Measurements from ENCODE around the gene VARS2.

DNA sequence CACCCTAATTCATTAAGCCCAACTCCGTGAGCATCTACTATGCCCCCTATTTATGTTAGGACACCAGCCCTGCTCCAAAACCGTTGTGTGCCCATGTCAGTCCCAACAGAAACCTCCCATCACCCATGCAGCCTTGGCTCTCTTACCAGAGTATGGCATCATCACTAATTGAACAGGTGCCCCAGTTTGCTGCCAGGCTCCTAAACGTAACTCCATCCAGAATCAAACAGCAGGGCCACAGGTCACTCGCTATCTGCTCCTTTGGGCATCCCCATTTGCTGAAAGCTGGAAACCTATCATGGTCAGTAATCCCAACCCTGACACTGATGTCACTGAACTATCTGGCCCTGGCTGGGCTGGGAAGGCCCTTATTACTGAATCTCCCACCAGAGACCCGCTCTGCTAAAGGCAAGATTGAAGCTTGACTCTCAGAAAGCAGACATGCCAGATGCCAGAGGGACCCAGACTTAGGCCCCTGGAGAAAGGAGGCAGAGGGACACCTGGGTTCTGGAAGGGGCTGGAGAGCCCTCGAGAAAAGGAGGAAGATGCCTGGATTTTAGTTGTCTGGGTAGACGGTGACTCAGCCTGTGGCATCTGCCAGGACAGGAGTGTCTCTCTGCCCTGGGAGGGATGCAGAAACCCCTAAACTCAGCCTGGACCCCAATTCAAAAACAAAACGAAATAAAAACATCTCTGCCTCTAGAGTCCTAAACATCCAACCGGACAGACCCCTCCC is 40.8 kb downstream of the VARS2 start:
- no peak for TF ChIP-seq FOSL1 (IDR thresholded peaks at IDR 0.05; ENCODE audit: low read depth)
- TF ChIP-seq, protein P1, sequence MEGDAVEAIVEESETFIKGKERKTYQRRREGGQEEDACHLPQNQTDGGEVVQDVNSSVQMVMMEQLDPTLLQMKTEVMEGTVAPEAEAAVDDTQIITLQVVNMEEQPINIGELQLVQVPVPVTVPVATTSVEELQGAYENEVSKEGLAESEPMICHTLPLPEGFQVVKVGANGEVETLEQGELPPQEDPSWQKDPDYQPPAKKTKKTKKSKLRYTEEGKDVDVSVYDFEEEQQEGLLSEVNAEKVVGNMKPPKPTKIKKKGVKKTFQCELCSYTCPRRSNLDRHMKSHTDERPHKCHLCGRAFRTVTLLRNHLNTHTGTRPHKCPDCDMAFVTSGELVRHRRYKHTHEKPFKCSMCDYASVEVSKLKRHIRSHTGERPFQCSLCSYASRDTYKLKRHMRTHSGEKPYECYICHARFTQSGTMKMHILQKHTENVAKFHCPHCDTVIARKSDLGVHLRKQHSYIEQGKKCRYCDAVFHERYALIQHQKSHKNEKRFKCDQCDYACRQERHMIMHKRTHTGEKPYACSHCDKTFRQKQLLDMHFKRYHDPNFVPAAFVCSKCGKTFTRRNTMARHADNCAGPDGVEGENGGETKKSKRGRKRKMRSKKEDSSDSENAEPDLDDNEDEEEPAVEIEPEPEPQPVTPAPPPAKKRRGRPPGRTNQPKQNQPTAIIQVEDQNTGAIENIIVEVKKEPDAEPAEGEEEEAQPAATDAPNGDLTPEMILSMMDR (IDR thresholded peaks at IDR 0.05 in 2 of 3, conservative IDR thresholded peaks at IDR 0.05 in 1 of 3; ENCODE audit: borderline replicate concordance in 1 of 3, insufficient read depth in 1 of 3, low read depth in 2 of 3, low read length in 2 of 3): no peak
- no peak for TF ChIP-seq EZH2 (IDR thresholded peaks at IDR 0.05)
- TF ChIP-seq, protein P2, sequence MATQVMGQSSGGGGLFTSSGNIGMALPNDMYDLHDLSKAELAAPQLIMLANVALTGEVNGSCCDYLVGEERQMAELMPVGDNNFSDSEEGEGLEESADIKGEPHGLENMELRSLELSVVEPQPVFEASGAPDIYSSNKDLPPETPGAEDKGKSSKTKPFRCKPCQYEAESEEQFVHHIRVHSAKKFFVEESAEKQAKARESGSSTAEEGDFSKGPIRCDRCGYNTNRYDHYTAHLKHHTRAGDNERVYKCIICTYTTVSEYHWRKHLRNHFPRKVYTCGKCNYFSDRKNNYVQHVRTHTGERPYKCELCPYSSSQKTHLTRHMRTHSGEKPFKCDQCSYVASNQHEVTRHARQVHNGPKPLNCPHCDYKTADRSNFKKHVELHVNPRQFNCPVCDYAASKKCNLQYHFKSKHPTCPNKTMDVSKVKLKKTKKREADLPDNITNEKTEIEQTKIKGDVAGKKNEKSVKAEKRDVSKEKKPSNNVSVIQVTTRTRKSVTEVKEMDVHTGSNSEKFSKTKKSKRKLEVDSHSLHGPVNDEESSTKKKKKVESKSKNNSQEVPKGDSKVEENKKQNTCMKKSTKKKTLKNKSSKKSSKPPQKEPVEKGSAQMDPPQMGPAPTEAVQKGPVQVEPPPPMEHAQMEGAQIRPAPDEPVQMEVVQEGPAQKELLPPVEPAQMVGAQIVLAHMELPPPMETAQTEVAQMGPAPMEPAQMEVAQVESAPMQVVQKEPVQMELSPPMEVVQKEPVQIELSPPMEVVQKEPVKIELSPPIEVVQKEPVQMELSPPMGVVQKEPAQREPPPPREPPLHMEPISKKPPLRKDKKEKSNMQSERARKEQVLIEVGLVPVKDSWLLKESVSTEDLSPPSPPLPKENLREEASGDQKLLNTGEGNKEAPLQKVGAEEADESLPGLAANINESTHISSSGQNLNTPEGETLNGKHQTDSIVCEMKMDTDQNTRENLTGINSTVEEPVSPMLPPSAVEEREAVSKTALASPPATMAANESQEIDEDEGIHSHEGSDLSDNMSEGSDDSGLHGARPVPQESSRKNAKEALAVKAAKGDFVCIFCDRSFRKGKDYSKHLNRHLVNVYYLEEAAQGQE (IDR thresholded peaks at IDR 0.05; ENCODE audit: low read depth): no peak
- no peak for TF ChIP-seq JUND (IDR thresholded peaks at IDR 0.05)
- TF ChIP-seq EZH2phosphoT487 (IDR thresholded peaks at IDR 0.05; ENCODE audit: borderline replicate concordance): no peak
- TF ChIP-seq POLR2AphosphoS5 (IDR thresholded peaks at IDR 0.05; ENCODE audit: low read depth, low read length): no peak
- no peak for TF ChIP-seq POLR2A (IDR thresholded peaks at IDR 0.05; ENCODE audit: borderline replicate concordance, extremely low read depth, insufficient read depth, insufficient read length)
- TF ChIP-seq, protein P3, sequence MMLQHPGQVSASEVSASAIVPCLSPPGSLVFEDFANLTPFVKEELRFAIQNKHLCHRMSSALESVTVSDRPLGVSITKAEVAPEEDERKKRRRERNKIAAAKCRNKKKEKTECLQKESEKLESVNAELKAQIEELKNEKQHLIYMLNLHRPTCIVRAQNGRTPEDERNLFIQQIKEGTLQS (IDR thresholded peaks at IDR 0.05): no peak
- no peak for TF ChIP-seq SIN3A (IDR thresholded peaks at IDR 0.05; ENCODE audit: low read depth)
- TF ChIP-seq ZNF274 (IDR thresholded peaks at IDR 0.05; ENCODE audit: low read depth, low read length): no peak
